ENCODE measurements around the gene LRRC2. TPM values are rescaled to one million over a fixed set of nuclear protein-coding genes. Genes with fewer than 3 reads are reported as not detected.

The LRRC2 gene
- total and polyA plus RNA-seq, 2 donors (not counting 3 experiments of a cell fraction or from before 2014, with no cell fraction given) = 0.14 to 0.73 TPM

GRCh38 chr3:46565077-46565476 lies 1.0 kb downstream of the LRRC2 start:
- Histone ChIP-seq H3K9me3 (replicated peaks; ENCODE audit: control insufficient read depth, insufficient read depth, low read length) (no peaks in the 10 kb centered on the region), H4K20me1 (replicated peaks; ENCODE audit: control insufficient read depth, extremely low read depth, insufficient read depth, low read length) (no peaks in the 10 kb centered on the region), H3K36me3 (ENCODE audit: control insufficient read depth in 2 of 2, extremely low read depth in 1 of 2, insufficient read depth in 2 of 2, low read length in 2 of 2) (no peaks in the 10 kb centered on the region), H3K79me2 (ENCODE audit: control insufficient read depth, insufficient read depth, low read length) (no peaks in the 10 kb centered on the region), H3K27ac (ENCODE audit: insufficient read depth, low read depth, low read length) (no peak overlapping the region), H3K27me3 (ENCODE audit: control insufficient read depth in 2 of 2, insufficient read depth in 2 of 2, low read length in 2 of 2) (peaks cover 0 to 3% of the 10 kb centered on the region in 2 experiments), H3K4me2 (ENCODE audit: insufficient read depth, low read length) (peak overlapping the region; percentile 91), H3K4me1 (ENCODE audit: control insufficient read depth, extremely low read depth, insufficient read depth, low read length) (peaks cover 10% of the 10 kb centered on the region), H2AFZ (ENCODE audit: low read depth, low read length) (no peak overlapping the region), H3K9me1 (replicated peaks; ENCODE audit: control insufficient read depth, extremely low read depth, insufficient read depth, low read length) (no peaks in the 10 kb centered on the region), H3K9ac (replicated peaks; ENCODE audit: extremely low read depth, insufficient read depth, low read length) (no peak overlapping the region), H3K4me3 (replicated peaks in 1 of 3; ENCODE audit: insufficient read depth in 1 of 3, low read depth in 1 of 3, low read length in 3 of 3) (no peak overlapping the region)
- dilution Hi-C loops (cut with MboI; ENCODE audit: extremely low pct_ligation_motif_present, low sequenced_read_pairs) (no loop called here), intact Hi-C loops (cut with micrococcal nuclease) (no loop called here)
- DNase-seq (ENCODE audit: low read depth, low spot score) = no peak
- BruUV-seq (replicated peaks) = no TSS peak
- CTCF ChIA-PET = interaction anchor here (1.0 to 3.9 kb wide), 3 partner anchors 13 to 76 kb away, joined by 5 to 20 read pairs (median 5); no protein-coding TSS in a partner anchor
- TF ChIP-seq FOS (IDR thresholded peaks at IDR 0.05; ENCODE audit: borderline replicate concordance, insufficient read depth, low read length) = no peak
- no peak for TF ChIP-seq GATA2 (IDR thresholded peaks at IDR 0.05; ENCODE audit: insufficient read depth, insufficient read length, low read depth, low read length)
- TF ChIP-seq MYC (IDR thresholded peaks at IDR 0.05; ENCODE audit: low read depth, low read length) = no peak
- TF ChIP-seq MAX (IDR thresholded peaks at IDR 0.05; ENCODE audit: insufficient read depth, insufficient read length) = no peak
- no peak for TF ChIP-seq EZH2 (IDR thresholded peaks at IDR 0.05; ENCODE audit: borderline replicate concordance, low read depth, low read length, severe bottlenecking)
- no peak for TF ChIP-seq POLR2AphosphoS5 (IDR thresholded peaks at IDR 0.05; ENCODE audit: insufficient read depth, low read depth, low read length)
- no peak for TF ChIP-seq POLR2A (IDR thresholded peaks at IDR 0.05; ENCODE audit: low read depth, low read length)
- TF ChIP-seq JUN (IDR thresholded peaks at IDR 0.05; ENCODE audit: borderline replicate concordance, insufficient read depth, insufficient read length, low read depth) = no peak
- no peak for TF ChIP-seq CTCF (IDR thresholded peaks at IDR 0.05; ENCODE audit: extremely low read depth in 1 of 2, insufficient read depth in 1 of 2, low read depth in 1 of 2, low read length in 2 of 2)
- POLR2A ChIA-PET = no interaction called here
- FAIRE-seq = no peak
